Pancreas (tissue), 10 donors: ENCODE data around the gene RPRD1B. TPM values are rescaled to one million over a fixed set of nuclear protein-coding genes. Genes with fewer than 3 reads are reported as not detected.

ENCODE experiments used
- ATAC-seq, 4 donors: fragments of 200-7000 bp; cut with Tn5 transposase; one replicate each; pipeline versions ENCODE4 v1.8.0 to v1.9.1; 2020; ENCODE audit warnings: mild to moderate bottlenecking in 4 of 4, moderate library complexity in 4 of 4
- DNase-seq, 6 donors: peaks; one replicate each; pipeline ENCODE4 v3.0.0-alpha.2; 2020
- FAIRE-seq: peaks from 2 replicates; lab custom pipeline; 2012; peaks lifted over from hg19 to GRCh38; lab: Jason Lieb, UNC
- H3K27ac ChIP-seq, 4 donors: fragments of 200-600 bp; sonication (generic); 1 replicate in 3 of 4; 2 replicates in 1 of 4; pipeline versions ENCODE4 v1.5.0 to v1.8.0; 2020
- H3K27me3 ChIP-seq, 4 donors: fragments of 200-600 bp; one replicate each; pipeline ENCODE4 v1.8.0; 2021
- H3K36me3 ChIP-seq, 3 donors: fragments of 200-600 bp; sonication (generic) in 1 of 3; one replicate each; pipeline versions ENCODE4 v1.5.0 to v1.8.0; 2020 to 2021
- H3K4me1 ChIP-seq, 3 donors: fragments of 200-600 bp; one replicate each; pipeline ENCODE4 v1.8.0; 2021
- H3K4me3 ChIP-seq, 4 donors: fragments of 200-600 bp; sonication (generic) in 2 of 4; one replicate each; pipeline versions ENCODE4 v1.5.0 to v1.8.0; 2020 to 2021
- H3K9me3 ChIP-seq, 4 donors: fragments of 200-600 bp; one replicate each; pipeline ENCODE4 v1.8.0; 2021
- CTCF ChIP-seq, 4 donors: fragments of 200-600 bp; sonication (generic) in 3 of 4; IDR thresholded peaks; one replicate each; pipeline versions ENCODE4 v1.5.0 to v1.8.0; 2021; ENCODE audit warnings: antibody characterized with exemption in 4 of 4
- WGBS, 2 donors: extraction: QIAGEN DNeasy Blood & Tissue Kit; methylation state at CpG; one replicate each; pipeline ENCODE4 v1.1.7; 2013; 5-methylcytosine and 5-hydroxymethylcytosine counted together
- intact Hi-C, 3 donors: fragments of 100-400 bp; cut with DNase I; formaldehyde crosslinking; loops; one replicate each; pipeline versions ENCODE4 v1.11.1 to v1.14.2; 2022
- polyA plus RNA-seq, 2 donors: library from polyadenylated mRNA; stranded (reverse); fragments of 200-250 nt; gene quantifications; one replicate each; pipeline ENCODE4 v1.2.3, GENCODE V29; 2013
- total RNA-seq, 6 donors: library from RNA; stranded (reverse); fragmentation: NEBNext Ultra II Directional in 4 of 6; extraction: Animal tissue kit (Norgen Biotek cat#: 25700) in 4 of 6; gene quantifications; one replicate each; pipeline versions ENCODE4 v1.2.1 to v1.2.4, GENCODE V29; 2021 to 2023
- donor health status: healthy with polysubstance abuse.
- donor health status: DM: no; HTN: no; CAD: no; lungs with moderate emphysema.
- donor health status: DM: no; HTN: no; CAD: no.
- donor health status: control.
- donor health status: control.
- donor health status: Bipolar disorder and iron deficiency.
- donor health status: DM: yes; HTN: yes; CAD: no.
- donor health status: DM: no; HTN: no; CAD: no.
- donor health status: DM: no; HTN: no; CAD: no.
- donor health status: DM: yes; HTN: yes; CAD: no.

The RPRD1B gene
- total and polyA plus RNA-seq, 8 donors: 6.0 to 19.7 (median 12.0) TPM

DNA sequence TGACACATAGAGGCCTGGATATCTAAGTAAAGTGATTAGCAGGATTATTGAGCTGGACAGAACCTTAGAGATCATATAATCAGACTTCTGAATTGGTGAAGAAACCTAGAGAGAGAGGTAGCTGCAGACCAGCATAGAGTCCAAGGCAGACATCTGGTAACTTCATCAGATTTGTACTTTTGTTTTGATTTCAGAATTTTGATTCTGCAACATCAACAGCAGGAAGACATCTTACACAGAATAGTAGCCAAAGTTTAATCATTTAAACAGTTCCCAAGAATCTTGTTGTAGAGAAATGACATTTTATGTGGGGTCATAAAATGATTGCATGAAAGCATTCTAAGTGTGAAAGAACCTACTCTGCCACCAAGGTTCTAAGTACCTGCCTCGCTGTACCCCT lies 39.4 kb downstream of the RPRD1B start:
- peaks cover 3 to 10% (median 7%) of the 10 kb centered on the region in 3 donors for H3K4me1 ChIP-seq
- no peaks in the 10 kb centered on the region for H3K9me3 ChIP-seq
- 69 to 81% methylated on average over 1 of the region's 1 CpG for WGBS, 2 donors
- H3K4me3 ChIP-seq: no peak overlapping the region
- H3K27me3 ChIP-seq: no peaks in the 10 kb centered on the region
- no peak overlapping the region for H3K27ac ChIP-seq
- intact Hi-C loops: loop anchor here in 1 of 3 donors (5.0 kb wide), 1 partner anchor 94 kb away; the partner anchor contains the start of gene TGM2
- ATAC-seq: no peak
- FAIRE-seq: no peak
- TF ChIP-seq CTCF (IDR thresholded peaks at IDR 0.05): no peak
- H3K36me3 ChIP-seq: peaks cover 0 to 13% (median 6%) of the 10 kb centered on the region in 3 donors
- DNase-seq: no peak

- no peaks in the 10 kb centered on the region for H3K9me3 ChIP-seq
- peak overlapping the region in 1 of 4 donors; percentile 6 for H3K27ac ChIP-seq
- H3K4me1 ChIP-seq: peaks cover 3 to 10% (median 7%) of the 10 kb centered on the region in 3 donors
- FAIRE-seq: no peak
- peak; percentile 45 to 59 (median 51) for TF ChIP-seq CTCF (IDR thresholded peaks at IDR 0.05)
- no peak overlapping the region for H3K4me3 ChIP-seq
- intact Hi-C loops: loop anchor here in 1 of 3 donors (5.0 kb wide), 1 partner anchor 94 kb away; the partner anchor contains the start of gene TGM2
- H3K36me3 ChIP-seq: peaks cover 0 to 11% (median 8%) of the 10 kb centered on the region in 3 donors
- peak in 3 of 6 donors; percentile 17 to 43 (median 26) for DNase-seq
- WGBS, 2 donors: 33 to 36% methylated on average over 5 of the region's 5 CpGs
- no peaks in the 10 kb centered on the region for H3K27me3 ChIP-seq
- ATAC-seq: peak; percentile 61 to 93 (median 90)
Measured at GRCh38 chr20:38073307-38074071, 39.9 kb downstream of the RPRD1B start.

- ATAC-seq (no peak), FAIRE-seq (no peak), DNase-seq (no peak)
- WGBS, 2 donors: 87 to 92% methylated on average over 3 of the region's 3 CpGs
- Histone ChIP-seq H3K9me3 (no peaks in the 10 kb centered on the region), H3K4me3 (no peak overlapping the region), H3K4me1 (peaks cover 3 to 10% (median 7%) of the 10 kb centered on the region in 3 donors), H3K27ac (no peak overlapping the region), H3K27me3 (no peaks in the 10 kb centered on the region), H3K36me3 (peaks cover 0 to 11% (median 8%) of the 10 kb centered on the region in 3 donors)
- intact Hi-C loops: loop anchor here in 1 of 3 donors (5.0 kb wide), 1 partner anchor 87 kb away; no protein-coding TSS in a partner anchor
- no peak for TF ChIP-seq CTCF (IDR thresholded peaks at IDR 0.05)
Measured at GRCh38 chr20:38075161-38075998, 41.8 kb downstream of the RPRD1B start.

- no peak overlapping the region for H3K27ac ChIP-seq
- intact Hi-C loops: loop anchor here in 1 of 3 donors (5.0 kb wide), 1 partner anchor 86 kb away; no protein-coding TSS in a partner anchor
- H3K9me3 ChIP-seq: no peaks in the 10 kb centered on the region
- H3K4me3 ChIP-seq: no peak overlapping the region
- no peak for FAIRE-seq
- H3K4me1 ChIP-seq: peaks cover 3 to 10% (median 7%) of the 10 kb centered on the region in 3 donors
- no peaks in the 10 kb centered on the region for H3K27me3 ChIP-seq
- no peak for ATAC-seq
- DNase-seq: no peak
- no peak for TF ChIP-seq CTCF (IDR thresholded peaks at IDR 0.05)
- H3K36me3 ChIP-seq: peaks cover 0 to 8% (median 2%) of the 10 kb centered on the region in 3 donors
Measured at GRCh38 chr20:38076548-38076947, 43.0 kb downstream of the RPRD1B start.
